HG03196 (cell line): ENCODE data around the gene MCF2L.

Source experiments
- ATAC-seq: cut with Tn5 transposase; IDR thresholded peaks from one replicate; pipeline ENCODE4 v1.9.1; 2021; ENCODE audit not compliant: unreplicated experiment

The MCF2L gene

DNA sequence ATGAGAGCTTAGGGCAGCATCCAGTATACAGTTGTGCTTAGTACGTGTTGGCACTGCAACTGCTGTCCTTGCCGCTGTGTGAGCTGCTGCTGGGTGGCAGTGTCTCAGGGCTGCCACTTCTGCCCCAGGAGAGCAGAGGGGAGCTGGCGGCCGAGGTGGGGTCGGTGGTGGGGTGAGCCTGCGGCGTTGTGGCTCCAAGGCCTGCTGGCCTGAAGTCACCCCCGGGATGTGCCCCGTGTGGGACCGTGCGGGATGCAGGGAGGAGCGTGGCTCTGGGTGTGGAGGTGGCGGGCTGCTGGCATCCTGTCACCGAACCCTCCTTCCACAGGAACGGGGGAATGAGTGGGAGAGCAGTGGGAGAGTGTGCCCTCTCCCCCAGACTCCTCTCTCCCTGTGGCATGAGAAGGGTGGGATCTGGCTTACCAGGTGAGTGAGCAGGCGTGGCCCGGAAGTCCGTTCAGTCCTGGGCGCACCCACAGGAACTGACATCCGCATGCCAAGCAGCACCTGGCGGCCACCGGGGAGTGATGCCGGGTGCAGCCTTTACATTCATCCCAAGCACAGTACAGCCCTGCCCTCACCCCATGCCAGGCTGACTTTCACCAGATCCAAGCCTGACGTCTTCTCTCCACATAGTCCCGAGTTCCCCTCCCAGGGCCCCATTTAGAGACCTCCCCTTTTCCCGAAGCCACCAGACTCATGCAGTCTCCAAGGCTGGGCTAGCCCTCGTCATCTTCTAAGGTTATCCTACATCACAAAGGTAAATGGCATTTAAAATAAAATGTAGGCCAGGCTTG is 26.6 kb downstream of the MCF2L start:
- ATAC-seq: no peak

DNA sequence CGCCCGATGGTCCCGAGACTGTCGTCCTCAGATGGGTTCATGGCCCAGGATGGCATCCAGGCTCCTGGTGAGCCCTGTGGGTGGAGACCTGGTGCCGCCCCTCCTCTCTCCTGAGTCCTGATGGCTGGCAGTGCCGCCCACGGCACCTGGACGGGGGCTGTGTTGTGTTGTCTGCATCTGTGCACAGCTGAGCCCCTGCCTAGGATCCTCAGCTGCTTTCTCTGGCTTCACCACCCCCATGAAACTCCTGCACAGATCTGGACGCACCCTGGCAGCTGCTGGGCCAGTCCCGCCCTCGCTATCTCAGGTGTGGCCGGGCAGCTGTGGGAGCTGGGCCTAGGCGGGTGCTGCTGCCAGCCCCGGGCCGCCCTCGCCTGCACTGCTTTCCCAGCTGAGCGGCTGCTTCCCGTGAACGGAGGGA is 27.7 kb downstream of the MCF2L start:
- no peak for ATAC-seq

DNA sequence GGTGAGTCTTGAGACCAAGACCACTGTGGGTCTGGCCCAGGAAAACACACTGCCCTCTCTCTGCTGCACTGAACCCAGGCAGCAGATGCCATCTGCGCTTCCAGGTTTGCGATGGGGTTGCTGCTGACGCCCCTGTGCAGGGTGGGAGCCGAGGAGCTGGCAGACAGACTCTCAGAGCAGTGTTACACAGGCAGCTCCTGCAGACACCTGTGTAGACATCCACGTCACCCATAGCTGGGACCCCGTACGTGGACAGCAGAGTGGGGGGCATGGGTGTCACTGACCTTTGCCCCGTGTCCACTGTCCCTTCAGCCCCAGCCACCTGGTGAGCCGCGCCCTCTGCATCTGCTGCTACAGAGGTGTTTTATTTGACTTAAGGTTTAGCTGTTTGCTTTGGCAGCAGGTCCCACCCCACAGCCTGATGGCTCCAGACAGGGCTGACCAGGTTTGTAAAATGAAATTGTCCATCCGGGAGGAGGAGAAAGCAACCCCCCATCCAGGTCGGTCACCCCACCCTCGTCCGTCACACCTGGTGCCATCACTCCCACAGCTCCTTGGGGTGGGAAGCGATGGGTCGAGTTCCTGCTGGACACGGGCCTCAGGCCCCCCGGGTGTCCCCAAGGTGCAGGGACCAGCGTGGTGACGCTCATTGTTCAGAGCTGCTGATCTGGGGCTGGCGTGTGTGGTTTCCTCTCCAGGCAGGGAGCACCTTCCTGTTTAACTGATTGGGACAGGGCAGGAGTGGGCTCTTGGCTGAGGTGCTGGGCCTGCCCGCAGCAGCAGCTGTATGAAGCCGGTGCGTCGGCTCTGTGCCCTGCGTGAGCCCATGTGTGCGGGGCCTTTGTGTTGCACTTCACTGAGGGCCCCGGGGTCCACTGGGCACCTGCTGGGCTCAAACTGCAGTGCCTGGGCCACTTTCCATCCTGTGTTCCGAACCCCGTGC is 28.4 kb downstream of the MCF2L start:
- ATAC-seq: no peak

DNA sequence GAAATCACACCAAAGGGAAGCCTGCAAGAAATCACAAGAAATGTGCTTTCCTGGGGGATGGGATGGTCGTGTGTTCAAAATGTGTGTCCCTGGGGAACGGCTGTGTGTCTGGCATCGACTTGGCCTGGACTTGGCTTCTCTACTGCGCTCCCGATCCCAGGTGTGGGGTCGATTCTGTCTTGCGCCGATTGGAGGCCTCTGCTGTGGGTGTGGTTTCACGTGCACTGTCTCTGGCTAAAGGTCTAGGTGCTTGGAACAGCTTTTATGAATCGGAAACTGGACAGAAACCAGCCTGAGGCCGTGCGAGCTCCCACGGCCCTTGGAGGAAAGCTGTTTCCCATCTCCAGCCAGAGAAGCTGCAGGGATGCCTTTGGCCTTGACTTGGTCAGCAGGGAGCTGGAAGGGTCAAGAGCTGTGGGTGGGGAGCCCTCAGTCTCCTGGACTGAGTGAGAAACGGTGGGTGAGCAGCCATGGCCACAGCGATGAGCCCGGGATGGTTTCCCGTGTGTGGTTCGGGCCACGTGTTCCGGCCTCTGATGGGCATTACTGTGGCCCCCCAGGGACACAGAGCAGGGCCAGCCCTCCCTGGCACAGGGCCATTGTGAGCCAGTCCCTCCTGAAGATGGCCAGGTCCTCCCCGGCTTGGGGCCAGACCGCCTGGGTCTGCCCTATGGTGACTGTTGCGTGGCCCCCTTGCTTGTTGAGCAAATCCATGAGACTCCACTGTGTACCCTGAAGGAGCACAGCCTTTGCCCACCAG is 29.7 kb downstream of the MCF2L start:
- ATAC-seq: no peak

DNA sequence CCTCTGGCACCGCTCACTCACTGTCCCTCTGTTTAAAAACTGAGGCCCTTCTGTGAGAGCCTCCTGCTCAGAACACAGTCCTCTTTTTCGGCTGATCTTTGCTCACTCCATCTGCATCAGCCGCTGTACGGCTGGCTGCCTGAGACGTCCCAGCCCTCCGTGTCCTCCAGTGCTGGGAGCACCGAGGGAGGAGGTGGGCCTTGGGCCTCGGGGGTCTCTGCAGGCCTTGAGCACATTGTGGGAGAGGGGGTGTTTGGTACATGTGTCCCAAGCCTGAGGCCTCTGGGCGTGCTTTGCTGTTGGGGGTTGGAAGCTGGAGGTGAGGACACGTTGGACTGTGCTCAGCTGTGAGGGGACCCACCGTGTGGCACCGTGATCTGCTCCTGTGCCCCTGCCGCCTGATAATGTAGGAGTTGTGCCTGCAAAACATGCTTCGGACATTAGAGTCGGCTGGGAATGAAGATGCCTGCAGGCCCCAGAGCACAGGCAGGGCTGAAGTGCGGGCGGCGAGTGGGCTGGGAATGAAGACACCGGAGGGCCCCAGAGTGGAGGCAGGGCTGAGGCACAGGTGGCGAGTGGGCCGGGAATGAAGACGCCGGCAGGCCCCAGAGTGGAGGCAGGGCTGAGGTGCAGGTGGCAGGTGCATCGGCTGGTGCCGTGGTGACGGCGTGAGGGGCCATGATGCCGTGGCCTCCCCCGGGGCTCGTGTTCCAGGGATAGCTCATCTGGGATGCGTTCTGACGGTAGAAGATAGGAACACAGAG is 30.6 kb downstream of the MCF2L start:
- ATAC-seq: no peak

DNA sequence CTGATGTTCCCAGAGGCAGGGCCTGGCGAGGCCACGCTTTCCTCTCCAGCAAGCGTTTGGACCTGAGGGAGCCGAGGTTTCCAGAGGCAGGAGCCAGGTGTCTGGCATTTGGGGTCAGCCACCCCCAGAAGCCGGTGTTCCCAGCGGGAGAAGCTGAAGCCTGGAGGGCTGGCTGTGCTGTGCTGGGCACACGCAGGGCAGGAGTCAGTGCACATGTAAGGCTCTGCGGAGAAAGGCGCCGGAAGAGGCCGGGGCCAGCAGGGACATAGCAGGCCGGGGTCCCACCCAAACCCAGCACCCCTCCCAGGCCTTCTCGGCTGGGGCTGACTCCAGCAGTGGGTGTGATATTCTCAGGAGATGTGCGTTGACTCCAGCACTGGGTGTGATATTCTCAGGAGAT is 31.6 kb downstream of the MCF2L start:
- no peak for ATAC-seq

DNA sequence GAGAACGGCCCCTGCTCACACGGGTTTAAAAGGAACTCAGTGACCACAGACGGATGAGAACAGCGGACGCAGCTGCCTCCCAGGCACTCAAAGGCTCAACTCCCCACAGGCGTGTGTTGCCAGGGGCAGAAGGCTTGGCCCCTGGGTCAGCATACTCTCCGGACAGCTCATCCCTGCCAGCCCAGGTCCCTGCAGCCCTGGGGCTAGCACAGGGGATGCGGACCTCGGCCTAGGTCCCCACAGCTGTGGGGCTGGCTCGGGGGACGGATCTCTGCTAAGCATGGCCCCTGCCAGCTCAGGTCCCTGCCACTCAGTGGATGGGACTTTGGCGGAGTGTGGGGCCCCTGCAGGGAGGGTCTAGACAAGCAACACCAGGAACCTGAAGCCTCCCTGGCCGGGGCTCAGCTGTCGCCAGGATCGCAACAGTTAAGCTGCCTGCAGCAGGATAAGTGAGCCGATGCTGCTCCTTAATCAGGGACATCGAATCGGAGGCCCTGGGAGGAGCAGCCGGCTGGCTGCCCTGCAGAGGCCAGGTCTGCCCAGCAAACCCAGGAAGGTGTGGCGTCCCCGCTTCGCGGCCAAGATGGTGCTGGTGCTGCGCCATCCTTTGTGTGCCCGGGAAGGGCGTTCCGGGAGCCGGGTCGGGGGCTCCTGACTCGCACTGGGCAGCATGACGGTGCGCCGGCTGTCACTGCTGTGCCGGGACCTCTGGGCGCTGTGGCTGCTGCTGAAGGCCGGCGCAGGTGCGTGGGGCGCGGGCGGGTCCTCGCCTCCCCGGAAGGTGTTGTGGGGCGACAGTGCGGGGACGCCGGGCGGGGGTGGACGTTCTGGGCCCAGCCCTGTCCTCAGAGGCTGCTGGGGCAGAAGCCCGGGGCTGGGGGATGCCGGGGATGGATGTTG is 32.5 kb downstream of the MCF2L start:
- no peak for ATAC-seq

DNA sequence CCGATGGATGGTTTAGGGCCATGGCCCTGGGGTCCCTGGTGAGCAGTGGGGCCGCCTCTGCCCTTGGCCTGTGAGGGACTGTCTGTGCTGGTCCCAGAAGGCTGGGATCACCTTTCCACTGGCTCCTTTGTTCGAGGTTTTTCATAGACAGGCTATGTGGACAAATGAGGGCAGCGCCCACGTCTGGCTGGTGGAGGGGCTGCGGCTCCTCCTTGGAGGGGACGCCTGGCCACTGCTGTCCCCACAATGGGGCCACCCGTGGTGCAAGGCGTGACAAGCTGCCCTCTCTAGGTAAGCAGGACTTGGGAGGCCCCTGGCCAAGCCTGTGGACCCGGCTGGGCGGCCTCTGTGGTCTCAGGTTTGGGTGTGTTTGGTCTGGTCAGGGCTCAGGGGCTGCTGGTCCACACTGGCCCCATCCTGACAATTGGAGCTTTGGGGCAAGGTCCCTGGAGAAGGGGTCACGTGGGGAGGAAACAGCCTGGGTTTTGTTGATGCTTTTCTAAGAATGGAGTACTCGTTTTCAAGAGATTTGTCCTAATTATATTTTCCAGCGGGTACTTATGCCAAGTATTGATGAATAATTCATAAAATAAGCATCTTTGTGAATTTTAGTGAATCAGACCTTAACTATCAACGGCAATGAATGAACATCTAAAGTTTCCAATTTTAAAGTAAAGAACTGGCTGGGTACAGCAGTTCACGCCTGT is 33.3 kb downstream of the MCF2L start:
- ATAC-seq: no peak

DNA sequence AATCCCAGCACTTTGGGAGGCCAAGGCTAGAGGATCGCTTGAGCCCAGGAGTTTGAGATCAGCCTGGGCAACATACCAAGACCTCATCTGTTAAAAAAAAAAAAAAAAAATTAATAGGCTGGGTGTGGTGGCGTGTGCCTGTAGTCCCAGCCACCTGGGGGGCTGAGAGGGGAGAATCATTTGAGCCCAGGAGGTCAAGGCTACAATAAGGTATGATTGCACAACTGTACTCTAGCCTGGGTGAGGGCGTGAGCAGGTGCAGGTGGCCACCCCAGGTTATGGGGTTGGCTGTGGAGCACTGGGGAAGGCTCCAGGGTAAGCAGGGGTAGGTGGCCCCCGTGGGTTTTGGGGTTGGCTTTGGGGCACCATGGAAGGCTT is 33.9 kb downstream of the MCF2L start:
- no peak for ATAC-seq

DNA sequence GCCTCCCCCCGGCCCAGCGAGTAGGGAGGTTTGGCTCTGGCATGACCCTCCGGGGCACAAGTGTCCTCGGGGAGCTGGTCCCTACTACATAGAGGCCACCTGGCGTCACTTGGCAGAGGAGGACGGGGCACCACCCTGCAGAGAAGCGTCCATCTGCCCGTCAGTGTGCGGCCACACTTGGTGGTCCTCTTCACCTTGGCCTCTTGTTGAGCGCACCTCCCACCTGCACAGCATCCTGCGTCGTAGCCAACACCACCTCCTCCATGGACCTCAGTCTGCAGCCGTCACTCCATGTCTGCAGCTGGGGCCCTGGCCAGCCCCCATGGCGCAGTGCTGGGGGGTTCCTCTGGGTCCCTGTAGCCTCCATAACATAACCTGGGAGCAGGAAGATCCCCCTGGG is 35.1 kb downstream of the MCF2L start:
- ATAC-seq: no peak

DNA sequence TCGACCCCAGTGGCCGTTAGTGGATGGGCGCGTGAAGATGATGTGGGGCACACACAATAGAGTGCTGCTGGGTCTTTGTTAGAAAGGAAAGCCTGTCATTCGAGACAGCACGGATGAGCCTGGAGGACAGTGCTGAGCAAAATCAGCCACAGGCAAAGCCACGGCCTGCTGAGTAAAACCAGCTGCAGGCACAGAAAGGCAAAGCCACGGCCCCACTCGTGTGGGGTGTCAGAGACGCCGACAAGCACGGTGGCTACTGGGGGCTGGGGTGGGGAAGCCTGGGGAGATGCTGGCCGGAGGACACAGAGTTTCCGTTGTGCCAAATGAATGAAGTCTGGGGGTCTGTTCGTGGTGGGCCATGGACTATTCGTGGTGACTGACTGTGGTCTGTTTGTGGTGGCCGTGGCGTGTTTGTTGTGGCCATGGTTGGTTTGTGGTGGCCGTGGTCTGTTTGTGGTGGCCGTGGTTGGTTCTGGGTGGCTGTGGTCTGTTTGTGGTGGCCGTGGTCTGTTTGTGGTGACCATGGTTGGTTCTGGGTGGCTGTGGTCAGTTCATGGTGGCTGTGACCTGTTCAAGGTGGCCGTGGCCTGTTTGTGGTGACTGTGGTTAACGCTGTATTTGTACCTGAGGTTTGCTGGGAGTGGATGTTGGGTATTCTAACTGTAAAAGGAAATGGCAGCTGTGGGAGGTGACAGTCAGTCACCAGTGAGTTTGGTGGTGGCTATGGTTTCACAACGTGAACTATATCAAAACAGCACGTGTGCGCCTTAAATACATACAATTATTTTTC is 36.3 kb downstream of the MCF2L start:
- no peak for ATAC-seq

DNA sequence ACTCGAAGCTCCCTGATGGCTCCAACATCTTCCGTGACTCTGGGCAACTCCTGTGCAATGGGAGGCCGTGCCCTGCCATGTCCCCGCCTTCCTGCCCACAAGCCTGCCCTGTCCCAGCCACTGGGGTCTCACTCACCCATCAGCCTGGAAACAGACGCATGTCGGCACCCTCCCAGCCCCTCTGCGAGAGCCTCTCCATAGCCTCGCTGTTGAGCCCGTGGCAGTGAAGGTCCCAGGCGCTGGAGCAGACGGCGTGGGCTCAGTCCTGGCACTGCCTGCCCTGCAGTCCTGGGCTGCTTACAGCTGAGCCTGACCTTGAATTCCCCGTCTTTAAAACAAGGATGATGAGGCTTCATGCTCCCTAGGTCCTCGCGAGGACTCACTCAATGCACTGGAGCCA is 37.0 kb downstream of the MCF2L start:
- ATAC-seq: no peak

DNA sequence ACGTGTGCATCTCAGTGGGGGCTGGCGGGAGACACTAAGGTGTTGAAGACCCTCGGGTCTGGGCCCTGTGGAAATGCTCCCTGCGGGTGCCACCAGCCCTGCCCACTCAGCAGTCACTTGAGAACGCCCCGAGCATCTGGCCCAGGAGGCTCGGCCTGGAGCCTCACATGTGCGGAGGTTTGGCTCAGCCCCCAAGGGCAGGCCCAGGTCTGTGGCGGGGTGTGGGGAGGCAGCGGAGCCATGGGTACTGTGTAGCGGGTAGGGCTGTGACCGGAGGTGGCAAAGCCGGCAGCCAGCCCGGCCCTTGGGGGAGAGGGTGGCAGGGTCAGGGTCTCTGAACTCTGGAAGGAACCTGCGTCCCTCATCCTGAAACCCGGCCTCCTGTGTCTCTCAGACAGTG is 37.6 kb downstream of the MCF2L start:
- no peak for ATAC-seq

DNA sequence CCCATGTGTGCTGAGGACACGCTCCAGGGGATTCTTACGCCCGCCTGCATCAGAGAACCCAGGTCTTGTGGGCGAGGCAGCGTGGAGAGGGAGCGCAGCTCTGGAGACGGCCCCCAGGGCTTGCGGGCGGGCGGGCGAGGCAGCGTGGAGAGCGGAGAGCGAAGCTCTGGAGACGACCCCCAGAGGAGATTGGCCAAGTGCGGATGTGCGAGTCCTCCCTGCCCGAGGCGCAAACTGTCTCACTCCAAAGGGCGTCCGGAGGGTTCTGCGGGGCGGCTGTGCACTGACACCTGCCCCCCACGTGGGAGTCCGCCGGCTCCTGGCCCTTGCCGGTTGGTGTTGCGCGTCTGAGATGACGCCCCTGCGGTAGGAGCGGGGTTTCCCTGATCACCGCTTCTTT is 39.8 kb downstream of the MCF2L start:
- ATAC-seq: no peak

DNA sequence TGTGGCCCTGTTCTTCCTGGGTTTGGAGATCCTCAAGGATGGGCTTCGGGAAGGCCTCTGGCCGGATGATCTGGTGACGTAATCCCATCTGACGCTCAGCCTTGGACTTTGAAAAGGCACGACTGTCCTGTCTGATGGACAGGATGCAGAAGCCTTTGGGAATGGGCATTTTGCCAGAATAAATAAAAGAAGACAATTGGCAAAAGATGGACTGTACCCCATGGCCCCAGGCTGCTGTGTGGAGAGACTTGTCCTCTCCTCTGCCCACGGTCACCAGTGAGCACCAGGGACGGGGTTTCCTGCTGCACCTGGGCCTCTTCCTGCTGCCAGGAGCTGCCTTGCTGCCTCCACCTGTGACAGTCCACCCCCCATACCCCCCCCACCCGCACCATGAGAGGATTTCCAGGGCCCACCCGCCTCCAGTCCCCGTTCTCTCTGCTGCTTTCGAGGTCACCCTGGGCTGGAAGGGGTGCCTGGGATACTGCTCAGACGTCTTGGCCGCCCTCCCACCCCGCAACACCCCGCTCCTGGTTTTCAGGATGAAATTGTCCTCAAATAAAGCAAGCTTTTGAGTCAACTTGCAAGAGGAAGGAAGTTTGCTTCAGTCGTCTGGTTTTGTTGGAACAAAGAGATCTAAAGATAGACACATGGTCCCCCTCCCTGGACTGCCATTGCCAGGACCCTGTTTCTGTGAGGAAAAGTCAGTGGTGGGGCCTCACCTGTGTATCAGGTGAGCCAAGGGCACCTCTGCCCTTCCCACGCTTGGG is 40.9 kb downstream of the MCF2L start:
- ATAC-seq: no peak

DNA sequence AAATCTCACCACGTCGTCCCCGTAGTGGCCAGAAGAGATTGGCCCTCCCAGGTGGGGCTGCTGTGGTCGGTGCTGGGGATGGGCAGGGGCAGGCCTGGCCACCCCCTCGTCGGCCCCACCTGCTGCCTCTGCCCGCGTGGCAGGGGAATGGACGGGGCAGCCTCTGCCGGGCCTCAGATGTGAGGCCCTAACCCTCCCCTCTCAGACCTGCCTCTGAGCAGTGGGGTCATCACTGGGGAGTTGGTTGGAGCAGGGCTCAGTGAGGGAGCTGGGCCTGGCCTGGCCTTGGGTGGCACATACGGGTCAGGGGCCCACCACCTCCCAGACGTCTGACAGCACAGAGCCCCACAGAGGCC is 41.5 kb downstream of the MCF2L start:
- ATAC-seq: no peak

DNA sequence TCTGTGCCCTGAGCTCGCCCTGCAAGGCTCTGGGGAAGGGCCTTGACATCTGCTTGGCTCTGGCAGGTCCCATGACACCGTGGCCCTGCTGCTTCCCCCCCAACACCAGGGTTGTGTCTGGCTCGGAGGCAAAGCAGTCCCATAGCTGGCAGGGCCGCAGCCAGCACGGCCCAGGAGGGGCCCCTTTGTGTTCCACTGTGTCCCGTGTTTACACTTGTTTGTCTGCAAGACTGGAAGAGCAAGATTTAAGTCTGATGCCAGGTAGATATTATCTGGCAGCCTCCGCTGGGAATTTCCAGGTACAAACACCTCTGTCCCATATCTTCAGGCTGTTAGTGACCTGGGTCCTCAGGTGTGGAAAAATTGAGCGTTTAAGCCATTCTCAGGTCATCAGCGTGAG is 44.3 kb downstream of the MCF2L start:
- ATAC-seq: no peak
